K562 (cell line): ENCODE measurements around the gene SCAMP3. TPM values are rescaled to one million over a fixed set of nuclear protein-coding genes. Genes with fewer than 3 reads are reported as not detected.
A peak's percentile ranks its signal among the peaks of the same experiment; 100 is the strongest.

Source experiments
- CTBP1 ChIP-seq: fragments of 450-650 bp; IDR thresholded peaks from 2 replicates; pipeline ENCODE4 v1.6.1; 2016; ENCODE audit warnings: borderline replicate concordance
- CUX1 ChIP-seq: fragments of 200-800 bp; sonication (Bioruptor generic); IDR thresholded peaks from 2 replicates; pipeline ENCODE4 v1.6.1; 2016; ENCODE audit warnings: missing genetic modification characterization, missing compliant biosample characterization
- DEAF1 ChIP-seq: fragments of 450-650 bp; formaldehyde crosslinking; IDR thresholded peaks from 2 replicates; pipeline ENCODE4 v1.4.0; 2020; ENCODE audit warnings: mild to moderate bottlenecking, moderate library complexity
- PCBP1 ChIP-seq: fragments of 200-400 bp; formaldehyde crosslinking; IDR thresholded peaks from 2 replicates; pipeline ENCODE4 v1.6.1; 2018; ENCODE audit warnings: mild to moderate bottlenecking, low read depth, low read length; ENCODE audit not compliant: poor library complexity, severe bottlenecking
- POLR2B ChIP-seq: fragments of 450-650 bp; IDR thresholded peaks from 2 replicates; pipeline ENCODE4 v1.6.1; 2018; ENCODE audit warnings: low read depth; ENCODE audit not compliant: partially characterized antibody
- PPARD ChIP-seq: fragments of 250-450 bp; sonication (Bioruptor Pico); IDR thresholded peaks from 2 replicates; pipeline ENCODE4 v1.8.0; 2022; ENCODE audit warnings: inconsistent platforms, mild to moderate bottlenecking, moderate library complexity
- RB1 ChIP-seq: fragments of 450-650 bp; IDR thresholded peaks from 2 replicates; pipeline ENCODE4 v1.6.1; 2017; ENCODE audit warnings: low read depth, mild to moderate bottlenecking
- STAG1 ChIP-seq: sonication (generic); formaldehyde crosslinking; IDR thresholded peaks from 2 replicates; pipeline ENCODE4 v1.5.0; 2020; ENCODE audit warnings: missing genetic modification reagents, borderline replicate concordance
- TBP ChIP-seq: optimal IDR thresholded peaks from 2 replicates; pipeline ENCODE3; 2011; ENCODE audit warnings: low read depth, low read length, improper control_type of control experiment
- polyA plus RNA-seq, 8 experiments: library from polyadenylated mRNA; depleted of rRNA in 4 of 8; stranded (reverse) in 5 of 8; unstranded in 3 of 8; fragments of >200 nt; fragmentation: Nextera tagmentation in 2 of 8; fragmentation: Illumina TruSeq in 1 of 8; extraction: Ambion mirVana in 2 of 8; extraction: Trizol in 1 of 8; gene quantifications; 2 replicates each; pipeline versions ENCODE4 v1.2.1 to v1.2.3, GENCODE V29; 2011 to 2014; ENCODE audit warnings: inconsistent platforms in 1 of 8, missing spikeins in 1 of 8
- total RNA-seq, 7 experiments: library from RNA; depleted of rRNA in 6 of 7; stranded (reverse); fragments of >200 nt in 6 of 7; fragmentation: Illumina TruSeq in 2 of 7; extraction: Trizol in 2 of 7; gene quantifications; 2 replicates each; pipeline versions ENCODE4 v1.2.1 to v1.2.3, GENCODE V29; 2011 to 2021; ENCODE audit warnings: low replicate concordance in 1 of 7

SCAMP3 gene
- total and polyA plus RNA-seq, 9 of the 15 experiments (the other 6 are each of a cell fraction or from before 2014, with no cell fraction given), result 14.2 to 131 (median 86.1) TPM

DNA sequence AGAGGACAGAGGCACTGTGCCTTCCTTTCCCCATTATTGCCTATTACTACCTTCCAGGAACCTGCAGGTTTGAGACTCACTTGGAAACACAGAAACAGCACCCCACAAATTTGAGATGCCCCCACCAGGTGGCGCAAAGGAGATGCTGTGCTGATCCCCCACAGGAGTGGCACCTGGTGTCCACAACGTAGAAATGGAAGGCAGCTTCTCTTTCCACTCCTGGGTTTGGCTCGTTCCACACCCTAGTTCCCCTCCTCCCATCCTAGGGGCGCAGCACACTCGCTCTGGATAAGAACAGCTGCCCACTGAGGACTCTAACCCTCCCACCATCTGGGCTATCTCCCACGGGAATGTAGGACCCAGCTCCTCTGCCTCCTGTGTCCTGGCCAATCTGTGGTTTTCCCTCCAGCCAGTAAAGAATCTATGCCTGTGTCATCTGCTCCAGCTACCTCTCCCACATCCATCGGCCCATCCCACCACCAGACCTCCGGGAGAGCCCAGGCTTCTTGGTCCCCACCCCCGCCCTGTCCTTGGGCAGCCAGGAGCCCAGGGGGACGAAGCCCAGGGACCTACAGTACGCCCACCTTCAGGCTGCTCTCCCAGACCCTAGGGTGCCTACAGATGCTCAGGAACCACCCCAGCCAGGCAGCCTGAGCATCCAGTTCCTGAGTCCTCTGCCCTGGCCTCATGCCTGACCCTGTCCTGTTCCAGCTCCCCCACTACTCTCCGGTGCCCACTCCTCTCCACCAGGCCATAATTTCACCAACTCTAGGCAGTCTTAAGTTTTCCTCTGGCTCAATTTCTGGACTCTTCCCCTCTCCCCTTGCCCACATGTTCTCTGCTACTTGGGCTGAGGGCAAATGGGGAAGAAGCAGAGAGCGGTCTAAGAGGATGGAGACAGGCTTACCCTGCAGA lies 55.0 kb downstream of the SCAMP3 start (continued):
- TF ChIP-seq DEAF1 (CRISPR knock-in tag), result peak; percentile 85
- peak; percentile 1 for TF ChIP-seq TBP
- peak; percentile 58 for TF ChIP-seq STAG1
- TF ChIP-seq POLR2B, result no peak
- TF ChIP-seq CTBP1, result peak; percentile 68
- TF ChIP-seq PCBP1, result no peak
- TF ChIP-seq PPARD (CRISPR knock-in tag), result no peak
- TF ChIP-seq CUX1 (CRISPR knock-in tag), result no peak
- peak; percentile 53; the same call in 1 of the 2 replicates for TF ChIP-seq RB1
